ENCODE data around the gene APC2.

Gene APC2

GRCh38 chr19:1446713-1447481, 3.0 kb upstream of the APC2 start:
- no peak for DNase-seq (ENCODE audit: low spot score)

DNA sequence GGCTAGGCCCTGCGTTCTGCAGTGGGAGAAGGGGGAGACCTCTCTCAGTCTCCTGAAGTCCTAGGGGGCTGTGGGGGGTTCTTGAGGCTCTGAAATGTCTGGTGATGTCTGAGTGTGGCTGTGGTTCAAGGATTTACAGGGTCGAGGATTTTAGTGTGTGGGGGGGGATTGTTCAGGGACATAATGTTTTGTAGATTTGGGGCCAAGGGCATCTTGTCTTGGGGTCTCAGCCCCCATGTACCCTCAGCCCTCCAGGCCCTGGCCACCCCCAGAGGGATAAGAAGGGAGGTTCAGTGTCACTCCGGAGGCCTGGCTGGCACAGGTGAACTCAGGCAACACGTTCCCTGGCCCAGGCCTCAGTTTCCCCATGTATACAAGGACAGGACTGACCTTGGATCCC, 2.4 kb upstream of the APC2 start:
- DNase-seq (ENCODE audit: low spot score), result no peak

GRCh38 chr19:1447944-1448343, 2.0 kb upstream of the APC2 start:
- DNase-seq (ENCODE audit: low spot score), result no peak

DNA sequence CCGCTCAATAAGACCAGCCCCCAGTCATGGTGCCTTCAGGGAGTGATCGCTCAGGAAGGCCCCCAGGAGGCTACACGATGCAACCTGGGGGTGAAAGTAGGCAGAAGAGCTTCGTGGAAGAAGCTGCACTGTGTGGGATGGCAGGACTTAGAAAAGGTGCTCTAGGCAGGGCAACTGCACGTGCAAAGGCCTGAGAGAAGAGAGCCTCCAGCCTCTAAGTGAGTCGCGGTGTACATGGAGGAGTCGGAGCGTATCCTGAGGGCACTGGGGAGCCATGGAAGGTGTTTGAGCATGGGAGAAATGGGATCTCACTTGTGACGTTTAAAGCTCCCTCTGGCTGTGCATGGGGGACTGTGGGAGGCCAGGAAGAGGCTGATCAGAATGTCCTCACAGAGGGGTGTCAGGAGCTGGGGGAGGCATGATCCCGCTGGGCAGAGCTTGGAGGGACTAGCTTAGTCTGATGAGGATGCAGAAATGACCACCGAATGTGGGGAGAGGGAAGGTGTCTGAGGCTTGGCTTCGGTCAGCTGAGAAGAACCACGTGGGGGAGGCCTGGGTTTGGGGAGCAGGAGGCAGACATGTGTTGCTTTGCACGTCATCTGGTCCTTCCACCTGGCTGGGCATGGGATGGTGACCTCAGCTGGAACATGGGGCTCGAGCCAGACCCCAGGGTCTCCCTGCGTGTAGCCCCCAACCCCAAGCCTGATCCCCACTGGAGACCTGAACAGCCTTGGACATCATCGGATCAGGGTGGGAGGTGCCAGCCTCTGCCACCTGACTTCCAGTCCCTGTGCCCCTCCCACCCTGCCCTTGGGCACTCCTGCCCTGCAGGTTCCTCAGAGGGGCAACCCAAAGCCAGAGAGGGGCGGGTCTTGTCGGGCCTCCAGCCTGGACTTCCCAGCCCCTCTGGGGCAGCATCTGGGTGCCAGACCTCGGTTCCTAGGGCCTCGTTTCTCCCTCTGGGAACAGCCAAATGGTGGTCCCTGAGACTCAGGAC, 1.1 kb downstream of the APC2 start:
- no peak for DNase-seq (ENCODE audit: low spot score)

GRCh38 chr19:1451916-1452801, 2.2 kb downstream of the APC2 start:
- DNase-seq (ENCODE audit: low spot score), result no peak

DNA sequence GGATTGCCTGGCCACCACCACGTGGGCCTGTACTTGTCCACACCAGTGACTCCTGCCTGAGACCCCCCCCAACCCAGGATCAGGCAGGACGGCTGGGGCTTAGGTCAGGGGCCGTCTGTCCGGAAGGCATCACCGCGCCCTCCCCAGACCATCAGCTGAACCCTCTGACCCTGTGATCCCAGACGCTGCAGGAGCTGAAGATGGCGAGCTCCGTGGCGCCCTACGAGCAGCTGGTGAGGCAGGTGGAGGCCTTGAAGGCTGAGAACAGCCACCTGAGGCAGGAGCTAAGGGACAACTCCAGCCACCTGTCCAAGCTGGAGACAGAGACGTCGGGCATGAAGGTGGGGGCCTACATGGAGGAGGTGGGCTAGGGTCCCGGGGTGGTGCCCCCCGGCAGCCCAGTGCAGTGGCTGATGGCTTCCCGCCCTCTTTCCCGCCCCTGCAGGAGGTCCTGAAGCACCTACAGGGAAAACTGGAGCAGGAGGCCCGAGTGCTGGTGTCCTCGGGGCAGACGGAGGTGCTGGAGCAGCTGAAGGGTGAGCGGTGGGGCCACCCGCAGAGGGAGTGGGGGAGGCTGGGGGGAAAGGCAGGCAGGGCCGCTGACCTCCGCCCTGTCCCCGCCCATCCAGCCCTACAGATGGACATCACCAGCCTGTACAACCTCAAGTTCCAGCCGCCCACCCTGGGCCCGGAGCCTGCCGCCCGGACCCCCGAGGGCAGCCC, 3.0 kb downstream of the APC2 start:
- no peak for DNase-seq (ENCODE audit: low spot score)

- DNase-seq (ENCODE audit: low spot score), result peak; percentile 54
Observed at GRCh38 chr19:1453525-1454364, 3.8 kb downstream of the APC2 start.

GRCh38 chr19:1455002-1455335, 5.0 kb downstream of the APC2 start:
- DNase-seq (ENCODE audit: low spot score), result no peak

DNA sequence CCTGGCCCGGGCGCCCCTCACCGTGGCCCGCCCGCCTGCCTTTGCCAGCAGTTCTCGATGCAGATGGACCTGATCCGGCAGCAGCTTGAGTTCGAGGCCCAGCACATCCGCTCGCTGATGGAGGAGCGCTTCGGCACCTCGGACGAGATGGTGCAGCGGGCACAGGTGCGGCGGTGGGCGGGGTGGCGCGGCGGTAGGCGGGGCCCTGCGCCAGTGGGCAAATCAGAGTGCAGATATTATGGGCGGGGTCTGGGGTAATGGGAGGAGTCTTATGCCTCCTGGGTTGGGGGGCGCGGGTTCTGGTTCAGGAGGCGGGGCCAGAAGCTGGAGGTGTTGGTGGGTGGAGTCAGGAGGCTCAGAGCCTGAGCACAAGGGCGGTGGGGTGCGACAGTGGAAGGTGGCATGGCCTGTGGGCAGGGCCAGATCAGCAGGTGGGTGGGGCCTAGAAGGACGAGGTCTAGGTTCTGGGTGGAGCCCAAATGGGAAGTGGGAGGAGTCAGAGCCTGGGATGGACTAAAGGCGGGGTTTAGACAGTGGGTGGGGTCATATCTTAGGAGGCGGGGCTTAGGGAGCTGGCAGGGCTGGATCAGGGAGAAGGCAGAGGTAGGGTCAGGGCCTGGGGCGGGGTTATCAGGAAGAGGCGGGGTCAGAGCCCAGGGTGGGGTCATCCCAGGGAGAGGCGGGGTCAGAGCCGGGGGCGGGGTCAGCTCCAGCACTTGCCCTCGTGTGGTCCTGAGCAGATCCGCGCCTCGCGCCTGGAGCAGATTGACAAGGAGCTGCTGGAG, 5.6 kb downstream of the APC2 start:
- DNase-seq (ENCODE audit: low spot score), result peak; percentile 65

DNA sequence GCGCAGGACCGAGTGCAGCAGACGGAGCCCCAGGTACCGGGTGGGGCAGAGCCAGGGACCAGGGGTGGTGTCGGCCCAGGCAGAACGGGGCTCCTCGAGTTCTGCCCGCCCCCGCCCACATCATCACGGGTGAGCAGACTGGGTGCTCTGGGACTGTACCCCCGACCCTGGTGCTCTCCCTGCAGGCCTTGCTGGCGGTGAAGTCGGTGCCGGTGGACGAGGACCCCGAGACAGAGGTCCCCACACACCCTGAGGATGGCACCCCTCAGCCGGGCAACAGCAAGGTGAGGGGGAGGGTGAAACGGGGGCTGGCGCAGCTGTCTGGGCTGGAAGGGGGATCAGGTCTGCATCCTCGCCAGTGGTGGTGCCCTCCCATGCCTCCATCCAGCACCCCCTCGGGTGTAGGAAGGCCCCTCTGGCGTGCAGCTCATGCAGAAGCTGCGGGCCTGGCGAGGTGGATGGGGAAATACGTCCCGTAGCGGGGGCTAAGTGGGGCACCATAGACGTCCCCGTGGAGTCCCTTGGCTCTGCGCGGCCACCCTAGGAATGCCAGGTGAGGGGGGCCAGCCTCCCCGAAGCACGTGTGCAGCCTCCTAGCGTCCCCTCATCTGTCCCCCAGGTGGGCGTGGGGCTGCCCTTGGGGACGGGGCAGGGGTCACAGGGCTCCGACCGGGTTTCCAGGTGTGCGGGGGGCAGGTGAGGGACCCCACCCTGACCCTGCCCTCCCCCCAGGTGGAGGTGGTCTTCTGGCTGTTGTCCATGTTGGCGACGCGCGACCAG, 6.4 kb downstream of the APC2 start:
- no peak for DNase-seq (ENCODE audit: low spot score)

DNA sequence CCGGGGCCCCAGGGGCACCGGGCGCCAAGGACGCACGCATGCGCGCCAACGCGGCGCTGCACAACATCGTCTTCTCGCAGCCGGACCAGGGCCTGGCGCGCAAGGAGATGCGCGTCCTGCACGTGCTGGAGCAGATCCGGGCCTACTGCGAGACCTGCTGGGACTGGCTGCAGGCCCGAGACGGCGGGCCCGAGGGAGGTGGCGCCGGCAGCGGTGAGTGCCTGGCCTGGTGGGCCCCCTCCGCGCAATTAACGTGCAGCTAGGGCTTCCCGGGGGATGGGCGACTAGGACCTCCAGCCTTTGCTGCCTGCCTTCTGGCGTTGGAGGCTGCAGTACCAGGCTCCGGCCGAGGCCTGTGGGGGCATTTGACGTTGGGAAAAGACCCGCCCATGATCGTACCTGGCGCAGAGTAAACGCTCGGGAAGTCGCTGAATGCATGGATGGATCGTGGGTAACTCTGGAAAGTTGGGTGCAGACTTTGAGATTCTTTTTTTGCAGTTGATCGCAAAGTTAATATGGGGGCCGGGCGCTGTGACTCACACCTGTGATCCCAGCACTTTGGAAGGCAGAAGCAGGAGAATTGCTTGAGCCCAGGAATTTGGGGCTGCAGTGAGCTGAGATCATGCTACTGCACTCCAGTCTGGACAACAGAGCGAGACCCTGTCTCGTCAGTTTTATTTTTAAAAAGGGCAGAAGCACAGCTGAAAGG, 7.3 kb downstream of the APC2 start:
- DNase-seq (ENCODE audit: low spot score), result no peak

GRCh38 chr19:1457892-1458291, 8.0 kb downstream of the APC2 start:
- DNase-seq (ENCODE audit: low spot score), result no peak

GRCh38 chr19:1459479-1459878, 9.6 kb downstream of the APC2 start:
- no peak for DNase-seq (ENCODE audit: low spot score)

- no peak for DNase-seq (ENCODE audit: low spot score)
Observed at GRCh38 chr19:1460033-1460995, 10.4 kb downstream of the APC2 start.

DNA sequence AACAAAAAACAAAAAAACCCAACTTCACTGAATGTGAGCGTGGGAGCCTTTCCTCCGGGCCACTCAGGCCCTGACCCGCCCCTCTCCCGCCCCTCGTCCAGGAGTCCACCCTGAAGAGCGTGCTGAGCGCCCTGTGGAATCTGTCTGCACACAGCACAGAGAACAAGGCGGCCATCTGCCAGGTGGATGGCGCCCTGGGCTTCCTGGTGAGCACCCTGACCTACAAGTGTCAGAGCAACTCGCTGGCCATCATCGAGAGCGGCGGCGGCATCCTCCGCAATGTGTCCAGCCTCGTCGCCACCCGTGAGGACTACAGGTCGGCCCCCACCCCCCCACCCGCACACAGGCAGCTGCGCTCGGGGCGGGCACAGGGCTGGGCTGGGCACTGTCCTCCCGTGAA, 11.9 kb downstream of the APC2 start:
- DNase-seq (ENCODE audit: low spot score), result no peak

GRCh38 chr19:1465191-1466016, 15.5 kb downstream of the APC2 start:
- DNase-seq (ENCODE audit: low spot score), result peak; percentile 74
